ENCODE measurements around the gene COL24A1. TPM values are rescaled to one million over a fixed set of nuclear protein-coding genes. Genes with fewer than 3 reads are reported as not detected.

Gene COL24A1
- total RNA-seq, 4 donors from 2014 or later, result 3.7 to 5.3 (median 4.4) TPM

GRCh38 chr1:86061551-86061990, 95.0 kb downstream of the COL24A1 start:
- H3K27ac ChIP-seq (replicated peaks in 1 of 4), result no peak overlapping the region
- H3K4me3 ChIP-seq, result no peak overlapping the region
- WGBS, result 54% methylated on average over 2 of the region's 2 CpGs
- no peaks in the 10 kb centered on the region for H3K36me3 ChIP-seq
- H3K27me3 ChIP-seq, result no peaks in the 10 kb centered on the region
- no peaks in the 10 kb centered on the region for H3K9me3 ChIP-seq
- DNase-seq (ENCODE audit: extremely low spot score), result no peak
- intact Hi-C loops (cut with DNase I), result no loop called here
- TF ChIP-seq EP300 (IDR thresholded peaks at IDR 0.05), result no peak
- peaks cover 0 to 3% (median 0%) of the 10 kb centered on the region in 4 donors for H3K4me1 ChIP-seq

- no peaks in the 10 kb centered on the region for H3K4me1 ChIP-seq
- H3K36me3 ChIP-seq, result no peaks in the 10 kb centered on the region
- H3K4me3 ChIP-seq, result no peak overlapping the region
- 85% methylated on average over 2 of the region's 2 CpGs for WGBS
- TF ChIP-seq POLR2AphosphoS5 (IDR thresholded peaks at IDR 0.05) (no peak), EP300 (IDR thresholded peaks at IDR 0.05) (no peak), POLR2A (IDR thresholded peaks at IDR 0.05; ENCODE audit: low read depth) (no peak), CTCF (IDR thresholded peaks at IDR 0.05) (no peak)
- no peak overlapping the region for H3K27ac ChIP-seq (replicated peaks in 1 of 4)
- no peaks in the 10 kb centered on the region for H3K9me3 ChIP-seq
- no peaks in the 10 kb centered on the region for H3K27me3 ChIP-seq
- intact Hi-C loops (cut with DNase I), result no loop called here
- no peak for DNase-seq (ENCODE audit: extremely low spot score)
Observed at GRCh38 chr1:86054396-86054795, 102.2 kb downstream of the COL24A1 start.

- TF ChIP-seq CTCF (IDR thresholded peaks at IDR 0.05) (no peak), EP300 (IDR thresholded peaks at IDR 0.05) (no peak), POLR2AphosphoS5 (IDR thresholded peaks at IDR 0.05) (no peak), POLR2A (IDR thresholded peaks at IDR 0.05; ENCODE audit: low read depth) (no peak)
- Histone ChIP-seq H3K27me3 (no peaks in the 10 kb centered on the region), H3K9me3 (no peaks in the 10 kb centered on the region), H3K4me1 (no peaks in the 10 kb centered on the region), H3K36me3 (no peaks in the 10 kb centered on the region), H3K27ac (replicated peaks in 1 of 4) (no peak overlapping the region), H3K4me3 (no peak overlapping the region)
- no peak for DNase-seq (ENCODE audit: extremely low spot score)
- 93% methylated on average over 2 of the region's 2 CpGs for WGBS
- intact Hi-C loops (cut with DNase I), result no loop called here
Observed at GRCh38 chr1:86052948-86053698, 103.4 kb downstream of the COL24A1 start.

DNA sequence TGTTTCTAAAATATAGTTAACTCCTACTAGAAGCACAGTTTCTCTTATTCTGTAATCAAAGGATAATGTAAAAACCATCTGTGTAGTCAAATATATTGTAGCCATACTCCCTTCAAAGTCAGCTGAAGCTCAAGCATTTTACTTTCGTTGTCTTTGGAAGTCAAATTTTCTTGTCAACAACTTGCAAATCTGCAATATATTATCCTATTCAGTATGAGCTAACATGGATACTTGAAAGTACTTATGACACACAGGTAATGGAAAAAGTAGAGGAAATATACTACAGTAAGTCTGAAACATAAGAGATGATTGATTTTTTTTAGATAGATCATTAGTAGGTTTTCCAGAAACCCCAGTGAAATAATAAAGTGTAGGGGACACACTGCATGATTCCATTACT, 121.5 kb downstream of the COL24A1 start:
- TF ChIP-seq EP300 (IDR thresholded peaks at IDR 0.05), result no peak
- TF ChIP-seq CTCF (IDR thresholded peaks at IDR 0.05), result no peak
- no peak for TF ChIP-seq POLR2A (IDR thresholded peaks at IDR 0.05; ENCODE audit: low read depth)
- no peak for TF ChIP-seq POLR2AphosphoS5 (IDR thresholded peaks at IDR 0.05)
- Histone ChIP-seq H3K36me3 (no peaks in the 10 kb centered on the region), H3K4me1 (no peaks in the 10 kb centered on the region), H3K4me3 (no peak overlapping the region), H3K9me3 (no peaks in the 10 kb centered on the region), H3K27me3 (no peaks in the 10 kb centered on the region), H3K27ac (replicated peaks in 1 of 4) (no peak overlapping the region)
- 82% methylated on average over 1 of the region's 1 CpG for WGBS
- DNase-seq (ENCODE audit: extremely low spot score), result no peak
- intact Hi-C loops (cut with DNase I), result no loop called here

DNA sequence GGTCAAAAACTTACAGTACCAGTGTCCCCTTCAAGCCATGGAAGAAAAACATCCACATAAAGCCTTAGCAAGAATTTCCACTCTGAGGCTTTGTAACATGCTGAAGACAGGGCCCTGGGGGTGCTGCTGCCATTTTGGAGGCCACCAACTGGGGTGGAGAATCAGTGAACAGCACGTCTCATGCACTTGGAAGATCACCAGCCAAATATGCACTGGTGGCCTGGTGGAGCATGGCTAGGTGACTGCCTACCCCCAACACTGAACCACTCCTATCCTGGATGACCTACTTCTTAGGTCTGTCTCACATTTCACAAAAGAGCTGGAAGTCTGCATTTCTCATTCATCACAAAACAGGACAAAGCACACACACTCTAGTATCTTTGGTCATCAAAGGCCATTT, 126.4 kb downstream of the COL24A1 start:
- 83% methylated on average over 1 of the region's 1 CpG for WGBS
- intact Hi-C loops (cut with DNase I), result no loop called here

More for the DNA sequence above, 126.4 kb downstream of the COL24A1 start:
- no peak for DNase-seq (ENCODE audit: extremely low spot score)
- no peaks in the 10 kb centered on the region for H3K36me3 ChIP-seq
- H3K27me3 ChIP-seq, result no peaks in the 10 kb centered on the region
- H3K4me3 ChIP-seq, result no peak overlapping the region
- H3K4me1 ChIP-seq, result no peaks in the 10 kb centered on the region
- no peaks in the 10 kb centered on the region for H3K9me3 ChIP-seq
- no peak overlapping the region for H3K27ac ChIP-seq (replicated peaks in 1 of 4)
- TF ChIP-seq POLR2AphosphoS5 (IDR thresholded peaks at IDR 0.05) (no peak), CTCF (IDR thresholded peaks at IDR 0.05) (no peak), POLR2A (IDR thresholded peaks at IDR 0.05; ENCODE audit: low read depth) (no peak), EP300 (IDR thresholded peaks at IDR 0.05) (no peak)
